Endothelial cell of umbilical vein (primary cell): ENCODE data around the gene ZNF664. TPM values are rescaled to one million over a fixed set of nuclear protein-coding genes. Genes with fewer than 3 reads are reported as not detected.

Source experiments
- BruUV-seq: library from RNA; stranded (reverse); fragments of 400-500 nt; replicated peaks from 2 replicates; lab custom pipeline; 2021; lab: Mats Ljungman, UMichigan
- CTCF ChIA-PET: fragments of 300-600, 350-600 bp; sonication (Branson Sonifier 250); formaldehyde crosslinking; loops from one replicate; lab custom pipeline; 2021; ENCODE audit warnings: antibody characterized with exemption, inconsistent platforms; lab: Charles Lee
- POLR2A ChIA-PET: fragments of 300-600, 350-600 bp; sonication (Branson Sonifier 250); formaldehyde crosslinking; loops from one replicate; lab custom pipeline; 2021; ENCODE audit warnings: antibody characterized with exemption, inconsistent platforms; lab: Charles Lee
- DNase-seq: peaks from one replicate; pipeline ENCODE4 v3.0.0-alpha.2; 2011; ENCODE audit warnings: low read depth, low spot score
- FAIRE-seq: peaks from 2 replicates; lab custom pipeline; 2011; peaks lifted over from hg19 to GRCh38; lab: Jason Lieb, UNC
- H2AFZ ChIP-seq: 2 replicates; pipeline ENCODE4 v1.6.0; 2012; ENCODE audit warnings: low read depth, low read length, control low read depth, inconsistent platforms
- H3K27ac ChIP-seq: 2 replicates; pipeline ENCODE4 v1.5.1; 2011; ENCODE audit warnings: low read depth, mild to moderate bottlenecking, control low read depth, low read length, moderate library complexity; ENCODE audit not compliant: insufficient read depth
- H3K27me3 ChIP-seq, 2 experiments: 2 replicates each; pipeline versions ENCODE4 v1.6.0 to v1.6.1; 2011; ENCODE audit warnings: low read length in 2 of 2, mixed read lengths in 1 of 2; ENCODE audit not compliant: control insufficient read depth in 2 of 2, insufficient read depth in 2 of 2
- H3K36me3 ChIP-seq, 2 experiments: 2 replicates in 1 of 2; 3 replicates in 1 of 2; pipeline ENCODE4 v1.5.1; 2011; ENCODE audit warnings: low read length in 2 of 2, mild to moderate bottlenecking in 1 of 2, moderate library complexity in 1 of 2; ENCODE audit not compliant: control insufficient read depth in 2 of 2, insufficient read depth in 2 of 2; ENCODE audit errors: extremely low read depth in 1 of 2
- H3K4me1 ChIP-seq: 3 replicates; pipeline ENCODE4 v1.5.1; 2011; ENCODE audit warnings: mild to moderate bottlenecking, low read length; ENCODE audit not compliant: control insufficient read depth, insufficient read depth; ENCODE audit errors: extremely low read depth
- H3K4me2 ChIP-seq: 2 replicates; pipeline ENCODE4 v1.6.1; 2011; ENCODE audit warnings: low read length, control low read depth, mixed read lengths; ENCODE audit not compliant: insufficient read depth
- H3K4me3 ChIP-seq, 3 experiments: fragments of 200-600 bp in 1 of 3; sonication (generic), shearing (Covaris generic) in 1 of 3; replicated peaks in 1 of 3; 2 replicates each; pipeline ENCODE4 v1.5.1; 2011 to 2016; ENCODE audit warnings: control low read depth in 3 of 3, low read length in 3 of 3, mild to moderate bottlenecking in 2 of 3, inconsistent platforms in 1 of 3, low read depth in 1 of 3, moderate library complexity in 1 of 3; ENCODE audit not compliant: insufficient read depth in 1 of 3
- H3K79me2 ChIP-seq: 2 replicates; pipeline ENCODE4 v1.6.0; 2012; ENCODE audit warnings: low read length, inconsistent platforms; ENCODE audit not compliant: control insufficient read depth, insufficient read depth
- H3K9ac ChIP-seq: replicated peaks from 2 replicates; pipeline ENCODE3; 2011; ENCODE audit warnings: low read length, control low read depth; ENCODE audit not compliant: insufficient read depth; ENCODE audit errors: extremely low read depth
- H3K9me1 ChIP-seq: replicated peaks from 3 replicates; pipeline ENCODE4 v1.6.0; 2011; ENCODE audit warnings: mild to moderate bottlenecking, low read length; ENCODE audit not compliant: control insufficient read depth, insufficient read depth; ENCODE audit errors: extremely low read depth
- H3K9me3 ChIP-seq: replicated peaks from 2 replicates; pipeline ENCODE4 v1.5.1; 2012; ENCODE audit warnings: low read length, inconsistent platforms; ENCODE audit not compliant: control insufficient read depth, insufficient read depth
- H4K20me1 ChIP-seq: replicated peaks from 2 replicates; pipeline ENCODE3; 2011; ENCODE audit warnings: mild to moderate bottlenecking, low read length; ENCODE audit not compliant: control insufficient read depth, insufficient read depth; ENCODE audit errors: extremely low read depth
- CTCF ChIP-seq, 2 donors: IDR thresholded peaks; 1 replicate in 1 of 2; 2 replicates in 1 of 2; pipeline ENCODE4 v1.5.1; 2011; ENCODE audit warnings: low read length in 2 of 2, mild to moderate bottlenecking in 2 of 2, moderate library complexity in 2 of 2, control low read depth in 1 of 2, inconsistent platforms in 1 of 2, low read depth in 1 of 2; ENCODE audit not compliant: insufficient read depth in 1 of 2; ENCODE audit errors: extremely low read depth in 1 of 2
- EZH2 ChIP-seq: IDR thresholded peaks from 2 replicates; pipeline ENCODE4 v1.6.1; 2012; ENCODE audit warnings: borderline replicate concordance, low read depth, mild to moderate bottlenecking, moderate library complexity, low read length, inconsistent platforms; ENCODE audit not compliant: severe bottlenecking
- FOS ChIP-seq: IDR thresholded peaks from 2 replicates; pipeline ENCODE4 v1.6.1; 2011; ENCODE audit warnings: mild to moderate bottlenecking, low read length, moderate library complexity, borderline replicate concordance; ENCODE audit not compliant: insufficient read depth
- GATA2 ChIP-seq: IDR thresholded peaks from 2 replicates; pipeline ENCODE4 v1.7.0; 2011; ENCODE audit warnings: low read depth, mild to moderate bottlenecking, moderate library complexity, mixed read lengths, low read length; ENCODE audit not compliant: insufficient read length, insufficient read depth
- JUN ChIP-seq: IDR thresholded peaks from 2 replicates; pipeline ENCODE4 v1.6.1; 2011; ENCODE audit warnings: borderline replicate concordance, low read depth; ENCODE audit not compliant: insufficient read length, insufficient read depth
- MAX ChIP-seq: IDR thresholded peaks from 2 replicates; pipeline ENCODE4 v1.6.1; 2011; ENCODE audit not compliant: insufficient read depth, insufficient read length
- MYC ChIP-seq: IDR thresholded peaks from one replicate; pipeline ENCODE4 v1.6.1; 2011; ENCODE audit warnings: mild to moderate bottlenecking, low read depth, low read length
- POLR2A ChIP-seq: IDR thresholded peaks from 2 replicates; pipeline ENCODE4 v1.6.1; 2012; ENCODE audit warnings: low read depth, mild to moderate bottlenecking, control low read depth, low read length
- POLR2AphosphoS5 ChIP-seq: IDR thresholded peaks from 2 replicates; pipeline ENCODE4 v1.6.1; 2012; ENCODE audit warnings: low read depth, mild to moderate bottlenecking, control low read depth, low read length, moderate library complexity; ENCODE audit not compliant: insufficient read depth
- dilution Hi-C: fragments of 300-500 bp; cut with MboI; formaldehyde crosslinking; loops from one replicate; pipeline ENCODE4 v1.15.0; 2019; ENCODE audit warnings: low sequenced_read_pairs; ENCODE audit not compliant: extremely low pct_ligation_motif_present
- intact Hi-C: fragments of 100-400 bp; cut with micrococcal nuclease; formaldehyde crosslinking; loops from one replicate; pipeline ENCODE4 v1.10.0; 2022
- polyA plus RNA-seq, 4 experiments: library from polyadenylated mRNA; depleted of rRNA in 3 of 4; stranded (reverse) in 3 of 4; unstranded in 1 of 4; fragments of >200 nt; gene quantifications; 2 replicates each; pipeline versions ENCODE4 v1.2.1 to v1.2.3, GENCODE V29; 2011 to 2012; ENCODE audit warnings: missing spikeins in 1 of 4
- total RNA-seq: library from RNA; stranded (reverse); gene quantifications from 2 replicates; pipeline ENCODE4 v1.2.3, GENCODE V29; 2021

The ZNF664 gene
- total and polyA plus RNA-seq, 2 donors (not counting 3 experiments of a cell fraction or from before 2014, with no cell fraction given): 29.8 to 71.3 TPM

DNA sequence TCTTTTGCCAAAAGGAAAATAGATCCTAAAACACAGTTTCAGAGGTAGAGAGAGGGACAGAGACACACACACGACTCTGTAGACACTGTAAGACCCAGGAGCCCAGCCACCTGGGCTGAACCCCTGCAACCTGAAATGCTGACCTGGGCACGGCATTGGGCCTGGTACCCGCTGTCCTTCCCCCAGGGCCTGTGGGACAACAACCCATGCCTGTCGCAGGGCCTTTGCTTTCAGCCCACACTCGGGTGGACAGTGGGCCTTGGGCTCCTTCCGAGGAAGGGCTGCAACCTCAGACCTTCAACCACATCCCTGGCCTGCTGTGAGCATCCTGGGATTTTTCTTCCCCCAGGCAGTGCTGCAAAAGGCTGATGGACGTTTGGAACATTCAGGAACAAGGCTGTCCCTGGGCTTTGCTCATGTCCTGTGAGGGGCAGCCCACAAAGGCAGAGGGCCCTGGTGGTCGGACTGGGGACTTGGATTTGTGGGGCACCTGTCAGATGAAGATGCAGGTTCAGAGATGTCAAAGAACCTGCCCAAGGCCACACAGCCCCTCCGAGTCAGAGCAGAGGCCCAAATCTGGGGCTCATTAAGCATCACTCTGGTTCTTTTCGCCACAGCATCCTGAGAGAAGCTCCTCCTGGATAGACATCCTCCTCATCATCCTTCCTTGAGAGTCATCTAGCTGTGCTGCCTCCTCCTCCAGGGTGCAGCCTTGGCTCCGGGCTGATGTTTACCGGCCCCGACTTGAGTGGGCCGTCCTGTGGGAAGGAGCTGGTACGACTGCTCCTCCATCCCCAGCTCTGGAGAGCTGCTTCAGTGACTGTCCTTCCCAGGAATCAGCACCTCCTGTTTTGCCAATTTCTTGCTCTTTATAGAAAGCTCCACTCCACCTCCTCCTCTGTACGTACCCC, 33.0 kb upstream of the ZNF664 start:
- ChIA-PET POLR2A (interaction anchor here (0.6 kb wide), 1 partner anchor 231 kb away, joined by 4 read pairs; no protein-coding TSS in a partner anchor), CTCF (interaction anchor here (0.9 to 2.9 kb wide), 5 partner anchors 12 to 35 kb away, joined by 4 to 12 read pairs (median 5); no protein-coding TSS in a partner anchor)
- Histone ChIP-seq H3K36me3 (peaks cover 2 to 7% of the 10 kb centered on the region in 2 experiments), H4K20me1 (no peaks in the 10 kb centered on the region), H3K4me2 (no peak overlapping the region), H3K4me3 (no peak overlapping the region), H2AFZ (no peak overlapping the region), H3K9ac (no peak overlapping the region), H3K9me1 (no peaks in the 10 kb centered on the region), H3K27ac (no peak overlapping the region), H3K4me1 (peaks cover 12% of the 10 kb centered on the region), H3K79me2 (no peaks in the 10 kb centered on the region), H3K27me3 (no peaks in the 10 kb centered on the region), H3K9me3 (no peaks in the 10 kb centered on the region)
- intact Hi-C loops: no loop called here
- dilution Hi-C loops: no loop called here
- TF ChIP-seq FOS (no peak), MYC (no peak), POLR2A (no peak), EZH2 (no peak), GATA2 (no peak), POLR2AphosphoS5 (no peak), MAX (no peak), CTCF (IDR thresholded peaks at IDR 0.05; ENCODE audit: extremely low read depth in 1 of 2, insufficient read depth in 1 of 2, low read depth in 1 of 2, low read length in 2 of 2) (no peak), JUN (no peak)
- BruUV-seq: no TSS peak
- DNase-seq (no peak), FAIRE-seq (no peak)
